Superior temporal gyrus (tissue), 1 donor: ENCODE measurements around the gene NSMCE1.
A peak's percentile ranks its signal among the peaks of the same experiment; 100 is the strongest.
"Not testable (repeated sequence)": the region's sequence is repeated elsewhere in the genome, so short reads cannot be mapped to it uniquely, and the experiment has no call there.

Experiments
- DNase-seq: peaks from one replicate; pipeline ENCODE4 v3.0.0-alpha.2; 2016; ENCODE audit errors: extremely low spot score

Gene NSMCE1

GRCh38 chr16:27303256-27304100 lies 34.9 kb upstream of the NSMCE1 start:
- DNase-seq = no peak

GRCh38 chr16:27302126-27302525 lies 33.6 kb upstream of the NSMCE1 start:
- DNase-seq = no peak

- DNase-seq = no peak
Measured at GRCh38 chr16:27301236-27301861, 32.8 kb upstream of the NSMCE1 start.

GRCh38 chr16:27298132-27298531 lies 29.6 kb upstream of the NSMCE1 start:
- DNase-seq = no peak

- no peak for DNase-seq
Measured at GRCh38 chr16:27293343-27293742, 24.8 kb upstream of the NSMCE1 start.

- no peak for DNase-seq
Measured at GRCh38 chr16:27291722-27292240, 23.2 kb upstream of the NSMCE1 start.

GRCh38 chr16:27291106-27291505 lies 22.5 kb upstream of the NSMCE1 start:
- DNase-seq = no peak

- DNase-seq = no peak
Measured at GRCh38 chr16:27290562-27290961, 22.0 kb upstream of the NSMCE1 start.

GRCh38 chr16:27289669-27290068 lies 21.1 kb upstream of the NSMCE1 start:
- no peak for DNase-seq

GRCh38 chr16:27288313-27288712 lies 19.7 kb upstream of the NSMCE1 start:
- not testable (repeated sequence) for DNase-seq

GRCh38 chr16:27287887-27288286 lies 19.3 kb upstream of the NSMCE1 start:
- DNase-seq = no peak

- no peak for DNase-seq
Measured at GRCh38 chr16:27287051-27287811, 18.7 kb upstream of the NSMCE1 start.

- no peak for DNase-seq
Measured at GRCh38 chr16:27286451-27286850, 17.9 kb upstream of the NSMCE1 start.

- no peak for DNase-seq
Measured at GRCh38 chr16:27285676-27286196, 17.2 kb upstream of the NSMCE1 start.

- DNase-seq = peak; percentile 45
Measured at GRCh38 chr16:27284865-27285675, 16.5 kb upstream of the NSMCE1 start.

- no peak for DNase-seq
Measured at GRCh38 chr16:27281243-27281642, 12.7 kb upstream of the NSMCE1 start.

GRCh38 chr16:27275394-27275793 lies 6.8 kb upstream of the NSMCE1 start:
- no peak for DNase-seq

- DNase-seq = not testable (repeated sequence)
Measured at GRCh38 chr16:27274424-27274874, 5.9 kb upstream of the NSMCE1 start.

GRCh38 chr16:27273670-27274423 lies 5.3 kb upstream of the NSMCE1 start:
- no peak for DNase-seq

GRCh38 chr16:27273330-27273669 lies 4.7 kb upstream of the NSMCE1 start:
- DNase-seq = no peak
